HFFc6 (cell line): ENCODE results near the gene CRTC2. TPM values are rescaled to one million over a fixed set of nuclear protein-coding genes. Genes with fewer than 3 reads are reported as not detected.

ENCODE experiments used
- DNase-seq: peaks from one replicate; pipeline ENCODE4 v3.0.0-alpha.2; 2018
- H3K27ac Mint-ChIP-seq: 2 replicates; pipeline ENCODE4 v1.8.0; 2020; ENCODE audit warnings: mild to moderate bottlenecking, mixed read lengths
- H3K27me3 Mint-ChIP-seq: 2 replicates; pipeline ENCODE4 v1.8.0; 2021; ENCODE audit warnings: mild to moderate bottlenecking, moderate library complexity, mixed read lengths; ENCODE audit not compliant: insufficient read depth
- H3K36me3 Mint-ChIP-seq: 2 replicates; pipeline ENCODE4 v1.8.0; 2021; ENCODE audit warnings: low read depth, mixed read lengths
- H3K4me1 Mint-ChIP-seq: 2 replicates; pipeline ENCODE4 v1.8.0; 2020; ENCODE audit warnings: low read depth, mixed read lengths
- H3K4me3 Mint-ChIP-seq: 2 replicates; pipeline ENCODE4 v1.8.0; 2020; ENCODE audit warnings: mild to moderate bottlenecking, moderate library complexity, mixed read lengths
- H3K9me3 Mint-ChIP-seq: 2 replicates; pipeline ENCODE4 v1.8.0; 2020; ENCODE audit warnings: mild to moderate bottlenecking, mixed read lengths
- CTCF ChIP-seq: fragments of 200-600 bp; sonication (generic); IDR thresholded peaks from 2 replicates; pipeline ENCODE4 v1.5.0; 2021; ENCODE audit warnings: antibody characterized with exemption, mild to moderate bottlenecking
- total RNA-seq, 6 experiments: library from RNA; stranded (reverse); fragmentation: NEBNext Ultra II Directional; extraction: Animal tissue kit (Norgen Biotek cat#: 25700); gene quantifications; 2 replicates in 1 of 6; 3 replicates in 5 of 6; pipeline ENCODE4 v1.2.3, GENCODE V29; 2021

CRTC2 gene
- total RNA-seq, 6 experiments from 2014 or later: 22.3 to 31.3 (median 29.1) TPM

- H3K9me3 Mint-ChIP-seq: no peaks in the 10 kb centered on the region
- no peak for DNase-seq
- no peak for TF ChIP-seq CTCF
- peaks cover 6% of the 10 kb centered on the region for H3K4me1 Mint-ChIP-seq
- peaks cover 4% of the 10 kb centered on the region; the same call in 1 of the 2 replicates for H3K27me3 Mint-ChIP-seq
- no peak overlapping the region for H3K4me3 Mint-ChIP-seq
- H3K36me3 Mint-ChIP-seq: peaks cover 31% of the 10 kb centered on the region
- no peak overlapping the region for H3K27ac Mint-ChIP-seq
These were observed 24.5 kb downstream of the CRTC2 start for GRCh38 chr1:153933955-153934354.

GRCh38 chr1:153933430-153933829 is 25.0 kb downstream of the CRTC2 start:
- peaks cover 4% of the 10 kb centered on the region; the same call in 1 of the 2 replicates for H3K27me3 Mint-ChIP-seq
- no peak overlapping the region for H3K4me3 Mint-ChIP-seq
- peaks cover 11% of the 10 kb centered on the region for H3K4me1 Mint-ChIP-seq
- no peak for TF ChIP-seq CTCF
- H3K9me3 Mint-ChIP-seq: no peaks in the 10 kb centered on the region
- H3K27ac Mint-ChIP-seq: no peak overlapping the region
- H3K36me3 Mint-ChIP-seq: peaks cover 27% of the 10 kb centered on the region
- no peak for DNase-seq

GRCh38 chr1:153932156-153933131 is 26.0 kb downstream of the CRTC2 start:
- peaks cover 4% of the 10 kb centered on the region for H3K27me3 Mint-ChIP-seq
- H3K4me3 Mint-ChIP-seq: no peak overlapping the region
- DNase-seq: no peak
- TF ChIP-seq CTCF: no peak
- H3K4me1 Mint-ChIP-seq: peaks cover 17% of the 10 kb centered on the region
- no peaks in the 10 kb centered on the region for H3K9me3 Mint-ChIP-seq
- H3K36me3 Mint-ChIP-seq: peaks cover 22% of the 10 kb centered on the region
- H3K27ac Mint-ChIP-seq: no peak overlapping the region

- H3K4me1 Mint-ChIP-seq: peaks cover 17% of the 10 kb centered on the region
- peak; percentile 17; the same call in 1 of the 2 replicates for TF ChIP-seq CTCF
- H3K36me3 Mint-ChIP-seq: peaks cover 11% of the 10 kb centered on the region
- H3K27me3 Mint-ChIP-seq: peaks cover 4% of the 10 kb centered on the region
- no peak overlapping the region for H3K4me3 Mint-ChIP-seq
- DNase-seq: no peak
- H3K27ac Mint-ChIP-seq: no peak overlapping the region
- H3K9me3 Mint-ChIP-seq: no peaks in the 10 kb centered on the region
These were observed 28.1 kb downstream of the CRTC2 start for GRCh38 chr1:153929981-153930948.

- no peak for TF ChIP-seq CTCF
- Mint-ChIP-seq H3K27me3 (peaks cover 4% of the 10 kb centered on the region), H3K4me1 (peaks cover 17% of the 10 kb centered on the region), H3K4me3 (no peak overlapping the region), H3K36me3 (peaks cover 2% of the 10 kb centered on the region), H3K27ac (peak overlapping the region; percentile 81), H3K9me3 (no peaks in the 10 kb centered on the region)
- DNase-seq: no peak
These were observed 29.0 kb downstream of the CRTC2 start for GRCh38 chr1:153929426-153929825.
